HUES48 (cell line): Measurements from ENCODE around the gene CDK6.

Experiments
- H3K27ac ChIP-seq: one replicate; pipeline ENCODE4 v1.7.0; 2013; ENCODE audit warnings: low read depth, low read length, inconsistent platforms
- H3K27me3 ChIP-seq: 2 replicates; pipeline ENCODE4 v1.6.1; 2013; ENCODE audit warnings: mild to moderate bottlenecking, low read length; ENCODE audit not compliant: control insufficient read depth, insufficient read depth
- H3K36me3 ChIP-seq: 2 replicates; pipeline ENCODE4 v1.6.1; 2013; ENCODE audit warnings: low read length; ENCODE audit not compliant: control insufficient read depth, insufficient read depth
- H3K4me1 ChIP-seq: 2 replicates; pipeline ENCODE4 v1.6.1; 2013; ENCODE audit warnings: mild to moderate bottlenecking, low read length; ENCODE audit not compliant: control insufficient read depth, insufficient read depth
- H3K4me3 ChIP-seq: 2 replicates; pipeline ENCODE4 v1.5.1; 2013; ENCODE audit warnings: mild to moderate bottlenecking, low read depth, low read length
- H3K9ac ChIP-seq: 2 replicates; pipeline ENCODE4 v1.6.1; 2013; ENCODE audit warnings: mild to moderate bottlenecking, low read depth, low read length, moderate library complexity
- H3K9me3 ChIP-seq: 2 replicates; pipeline ENCODE4 v1.6.1; 2013; ENCODE audit warnings: low read length; ENCODE audit not compliant: control insufficient read depth, insufficient read depth

Gene CDK6

DNA sequence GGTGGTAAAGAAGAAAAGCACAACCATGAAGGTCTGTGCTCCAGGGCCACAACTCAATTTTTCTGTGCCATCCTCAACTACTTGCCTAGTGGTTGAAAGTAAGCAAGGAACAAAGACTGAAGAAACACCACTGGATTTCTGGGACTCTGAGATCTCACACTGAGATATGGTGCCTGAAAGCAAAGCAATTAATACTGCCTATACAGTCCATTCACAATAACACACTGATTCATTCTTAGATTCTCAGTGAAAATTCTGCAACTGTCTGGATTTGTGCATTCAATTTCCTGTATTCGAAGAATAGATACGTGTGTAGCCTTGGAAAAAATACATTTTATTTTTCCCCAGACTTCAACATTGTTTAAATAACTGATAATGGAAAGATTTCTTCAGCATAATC lies 129.8 kb downstream of the CDK6 start:
- Histone ChIP-seq H3K4me3 (no peak overlapping the region), H3K4me1 (no peaks in the 10 kb centered on the region), H3K36me3 (no peaks in the 10 kb centered on the region), H3K27me3 (no peaks in the 10 kb centered on the region), H3K9ac (no peak overlapping the region), H3K27ac (no peak overlapping the region), H3K9me3 (no peaks in the 10 kb centered on the region)

DNA sequence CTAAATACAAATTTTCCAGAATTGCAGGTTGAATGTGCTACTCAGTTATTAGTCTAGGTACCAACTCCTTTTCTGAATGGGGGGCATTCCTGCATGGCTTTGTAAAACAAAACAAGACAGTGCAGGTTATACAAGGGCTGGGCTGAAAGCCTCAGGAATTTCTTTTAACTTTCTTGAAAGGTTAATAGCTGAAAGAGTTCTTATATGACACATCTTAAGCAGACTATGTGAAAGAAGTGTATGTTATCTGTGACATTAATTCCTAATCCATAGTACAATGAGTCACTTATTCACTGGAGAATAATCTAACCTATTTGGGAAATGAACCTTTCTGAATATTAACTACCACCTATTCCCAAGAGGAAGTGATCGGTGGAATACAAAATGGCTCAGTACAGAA lies 130.5 kb downstream of the CDK6 start:
- Histone ChIP-seq H3K9me3 (no peaks in the 10 kb centered on the region), H3K27me3 (no peaks in the 10 kb centered on the region), H3K36me3 (no peaks in the 10 kb centered on the region), H3K27ac (no peak overlapping the region), H3K4me1 (no peaks in the 10 kb centered on the region), H3K4me3 (no peak overlapping the region), H3K9ac (no peak overlapping the region)

DNA sequence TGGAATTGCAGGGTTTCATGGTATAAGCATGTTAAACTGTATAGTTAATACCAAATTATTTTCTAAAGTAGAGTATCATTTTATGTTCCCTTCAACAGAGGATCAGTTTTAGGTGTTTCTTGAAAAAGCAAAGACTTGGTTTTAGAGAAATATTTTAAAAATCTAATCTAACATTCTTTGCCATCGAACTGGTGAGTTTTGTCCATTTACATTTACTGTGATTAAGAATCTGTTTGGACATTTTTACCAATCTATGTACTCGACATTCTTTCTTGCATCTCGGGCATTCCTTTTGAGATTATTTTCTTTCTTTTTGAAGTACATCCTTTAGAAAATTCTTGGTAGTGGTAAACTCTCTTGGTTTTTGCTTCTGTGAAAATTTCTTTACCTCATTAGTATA lies 131.5 kb downstream of the CDK6 start:
- H3K9me3 ChIP-seq, result no peaks in the 10 kb centered on the region
- H3K27me3 ChIP-seq, result no peaks in the 10 kb centered on the region
- no peaks in the 10 kb centered on the region for H3K4me1 ChIP-seq
- H3K4me3 ChIP-seq, result no peak overlapping the region
- no peak overlapping the region for H3K9ac ChIP-seq
- no peaks in the 10 kb centered on the region for H3K36me3 ChIP-seq
- no peak overlapping the region for H3K27ac ChIP-seq

DNA sequence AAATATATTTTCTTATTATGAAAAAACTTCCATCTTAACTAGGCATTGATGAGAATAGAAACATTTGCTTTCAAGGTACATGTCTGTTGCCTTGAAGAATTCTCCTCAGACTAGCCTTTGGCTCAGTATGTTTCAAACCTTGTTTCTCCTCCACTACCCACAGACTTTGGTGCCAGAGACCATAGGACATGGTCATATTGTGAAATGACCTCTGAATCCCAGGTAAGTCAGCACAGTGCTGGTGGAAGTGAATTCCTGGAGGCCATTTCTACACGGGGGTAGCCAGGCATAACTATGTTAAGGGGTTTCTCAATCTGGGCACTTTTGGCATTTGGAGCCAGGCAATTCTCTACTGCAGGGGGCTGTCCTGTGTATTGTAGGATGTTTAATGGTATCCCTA lies 133.8 kb downstream of the CDK6 start:
- no peaks in the 10 kb centered on the region for H3K27me3 ChIP-seq
- no peaks in the 10 kb centered on the region for H3K36me3 ChIP-seq
- H3K4me3 ChIP-seq, result no peak overlapping the region
- H3K27ac ChIP-seq, result no peak overlapping the region
- H3K9ac ChIP-seq, result no peak overlapping the region
- no peaks in the 10 kb centered on the region for H3K9me3 ChIP-seq
- no peaks in the 10 kb centered on the region; the same call in 1 of the 2 replicates for H3K4me1 ChIP-seq

DNA sequence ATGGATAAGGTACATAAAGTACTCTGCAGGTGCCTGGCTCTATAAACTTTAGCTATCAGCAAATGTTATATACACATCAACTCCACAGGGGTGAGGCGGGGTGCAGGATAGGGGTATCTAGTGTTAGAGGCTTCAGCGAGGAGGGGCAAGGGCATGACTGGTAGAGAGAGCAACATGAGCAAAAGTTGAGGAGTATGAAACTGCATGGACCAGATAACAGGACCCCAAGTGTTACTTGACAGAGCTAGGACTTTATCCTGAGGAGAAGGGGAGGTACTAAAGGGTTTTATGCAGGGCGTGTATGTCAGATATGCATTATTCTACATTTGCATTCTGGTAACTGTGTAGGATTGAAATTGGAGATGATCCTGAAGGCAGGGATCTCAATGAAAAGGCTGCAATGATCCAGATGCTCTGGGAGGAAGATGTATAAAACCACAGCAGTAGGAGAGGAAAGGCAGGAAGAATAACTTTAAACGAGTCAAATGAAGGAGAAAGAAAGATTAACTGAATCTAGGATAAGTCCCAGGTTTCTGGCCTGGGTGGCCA lies 136.3 kb downstream of the CDK6 start:
- Histone ChIP-seq H3K4me1 (peaks cover 16% of the 10 kb centered on the region), H3K4me3 (no peak overlapping the region), H3K9me3 (no peaks in the 10 kb centered on the region), H3K36me3 (no peaks in the 10 kb centered on the region), H3K9ac (no peak overlapping the region), H3K27me3 (no peaks in the 10 kb centered on the region), H3K27ac (no peak overlapping the region)

DNA sequence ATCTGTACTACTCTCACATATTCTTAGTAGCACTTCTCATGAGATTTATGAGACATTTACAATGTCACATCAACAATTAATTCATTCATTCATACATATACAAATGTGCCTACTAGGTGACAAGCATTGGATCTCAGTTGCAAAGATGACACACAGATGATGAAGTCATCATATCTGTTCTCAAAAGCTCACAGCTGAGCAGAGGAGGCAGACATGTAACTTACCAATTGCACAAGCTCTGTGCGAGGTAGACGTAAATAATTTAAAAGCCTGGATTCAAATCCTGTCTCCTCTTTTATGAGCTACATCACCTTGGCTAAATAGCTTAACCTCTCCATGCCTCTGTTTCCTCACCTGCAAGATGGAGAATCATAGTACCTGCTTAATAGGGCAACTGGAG lies 136.8 kb downstream of the CDK6 start:
- H3K27ac ChIP-seq, result no peak overlapping the region
- no peaks in the 10 kb centered on the region for H3K36me3 ChIP-seq
- no peaks in the 10 kb centered on the region for H3K9me3 ChIP-seq
- no peak overlapping the region for H3K9ac ChIP-seq
- no peaks in the 10 kb centered on the region for H3K27me3 ChIP-seq
- no peak overlapping the region for H3K4me3 ChIP-seq
- peaks cover 21% of the 10 kb centered on the region for H3K4me1 ChIP-seq

DNA sequence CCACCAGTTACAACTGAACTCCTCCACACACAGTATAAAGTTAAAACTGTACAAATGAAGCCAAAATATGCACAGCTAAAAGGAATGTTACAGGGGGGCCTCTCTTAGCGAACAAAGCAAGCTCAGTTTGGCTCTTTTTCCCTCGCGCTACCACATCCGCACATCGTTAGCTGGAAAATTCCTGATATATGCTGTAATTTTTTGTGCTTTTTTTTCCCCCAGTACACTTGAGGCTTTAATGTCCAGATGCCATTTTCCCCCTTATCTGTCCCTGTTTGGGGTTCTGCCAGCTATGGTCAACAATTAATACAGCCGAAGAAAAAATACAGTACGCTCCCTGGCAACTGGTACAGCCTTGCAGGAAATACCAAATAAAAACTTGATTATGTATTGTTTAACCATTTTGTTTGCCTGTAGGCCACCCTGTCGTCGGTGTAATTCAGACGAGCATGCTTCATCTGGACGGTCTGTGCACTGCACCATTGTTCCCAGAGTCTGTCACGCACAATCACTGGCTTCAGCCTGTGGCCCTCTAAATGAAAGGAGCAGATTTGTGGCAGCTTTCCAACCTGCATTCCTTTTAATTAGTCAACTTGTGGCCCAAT lies 138.0 kb downstream of the CDK6 start:
- no peak overlapping the region for H3K4me3 ChIP-seq
- H3K4me1 ChIP-seq, result peaks cover 21% of the 10 kb centered on the region
- H3K9ac ChIP-seq, result no peak overlapping the region
- no peak overlapping the region for H3K27ac ChIP-seq
- no peaks in the 10 kb centered on the region for H3K36me3 ChIP-seq
- H3K27me3 ChIP-seq, result no peaks in the 10 kb centered on the region
- no peaks in the 10 kb centered on the region for H3K9me3 ChIP-seq

DNA sequence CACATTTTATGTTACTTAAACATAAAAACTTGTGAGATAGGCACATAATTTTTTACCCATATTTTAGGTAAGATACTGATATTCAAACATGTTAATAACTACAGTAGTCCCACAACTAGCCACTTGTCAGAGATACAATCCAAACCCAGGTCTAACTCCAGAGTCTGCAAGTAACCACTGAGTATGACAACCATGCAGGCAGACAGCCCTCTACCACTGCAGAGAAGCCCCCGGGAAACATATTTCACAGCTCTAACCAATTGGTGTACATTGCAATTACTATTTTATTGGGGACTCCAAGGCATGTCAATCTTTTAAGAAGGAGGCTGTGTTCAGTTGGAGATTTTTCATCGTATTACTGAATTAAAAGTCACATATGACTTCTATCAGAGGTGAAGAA lies 139.0 kb downstream of the CDK6 start:
- H3K9ac ChIP-seq, result no peak overlapping the region
- H3K9me3 ChIP-seq, result no peaks in the 10 kb centered on the region
- peak overlapping the region; percentile 96 for H3K27ac ChIP-seq
- no peaks in the 10 kb centered on the region for H3K27me3 ChIP-seq
- no peak overlapping the region for H3K4me3 ChIP-seq
- no peaks in the 10 kb centered on the region for H3K36me3 ChIP-seq
- peaks cover 21% of the 10 kb centered on the region for H3K4me1 ChIP-seq

DNA sequence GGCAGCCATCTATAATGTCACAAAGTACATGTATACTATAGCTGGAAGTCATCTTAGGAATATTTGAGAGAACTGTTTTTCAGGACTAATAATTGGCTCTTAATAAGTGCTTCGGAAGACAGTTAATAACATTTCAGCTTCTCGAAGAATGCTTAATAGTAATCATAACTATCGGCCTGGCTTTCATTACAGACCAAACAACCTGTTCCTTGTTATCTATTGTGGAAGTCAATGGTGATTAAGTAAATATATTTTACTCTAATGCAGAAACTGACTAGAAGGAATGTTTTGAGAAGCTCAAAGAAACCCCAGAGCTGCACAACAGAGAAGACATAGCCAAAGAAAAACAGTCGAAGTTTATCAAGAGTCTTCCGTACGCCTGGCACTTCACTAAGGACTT lies 139.4 kb downstream of the CDK6 start:
- H3K4me1 ChIP-seq, result peaks cover 21% of the 10 kb centered on the region
- H3K4me3 ChIP-seq, result no peak overlapping the region
- no peak overlapping the region for H3K9ac ChIP-seq
- peak overlapping the region; percentile 96 for H3K27ac ChIP-seq
- no peaks in the 10 kb centered on the region for H3K27me3 ChIP-seq
- H3K36me3 ChIP-seq, result no peaks in the 10 kb centered on the region
- no peaks in the 10 kb centered on the region for H3K9me3 ChIP-seq

DNA sequence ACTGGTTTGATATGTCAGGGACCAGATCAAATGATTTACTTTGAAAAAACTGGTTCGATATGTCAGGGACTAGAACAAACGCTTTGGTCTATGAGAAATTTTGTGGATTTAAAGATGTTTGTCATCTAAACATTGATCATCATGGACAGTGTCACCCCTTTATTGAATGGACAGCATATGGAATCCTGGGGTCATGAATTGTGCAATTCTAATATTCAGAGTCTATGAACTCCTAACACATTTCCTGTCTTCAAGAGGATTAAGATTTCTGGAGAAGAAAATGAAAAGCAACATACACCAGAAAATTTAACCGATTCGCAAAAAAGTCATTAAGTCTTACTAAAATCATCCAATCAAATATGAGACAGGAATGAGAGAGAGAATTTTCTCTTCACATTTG lies 139.8 kb downstream of the CDK6 start:
- Histone ChIP-seq H3K4me3 (no peak overlapping the region), H3K27me3 (no peaks in the 10 kb centered on the region), H3K4me1 (peaks cover 23% of the 10 kb centered on the region), H3K9ac (no peak overlapping the region), H3K9me3 (no peaks in the 10 kb centered on the region), H3K27ac (peak overlapping the region; percentile 96), H3K36me3 (no peaks in the 10 kb centered on the region)

DNA sequence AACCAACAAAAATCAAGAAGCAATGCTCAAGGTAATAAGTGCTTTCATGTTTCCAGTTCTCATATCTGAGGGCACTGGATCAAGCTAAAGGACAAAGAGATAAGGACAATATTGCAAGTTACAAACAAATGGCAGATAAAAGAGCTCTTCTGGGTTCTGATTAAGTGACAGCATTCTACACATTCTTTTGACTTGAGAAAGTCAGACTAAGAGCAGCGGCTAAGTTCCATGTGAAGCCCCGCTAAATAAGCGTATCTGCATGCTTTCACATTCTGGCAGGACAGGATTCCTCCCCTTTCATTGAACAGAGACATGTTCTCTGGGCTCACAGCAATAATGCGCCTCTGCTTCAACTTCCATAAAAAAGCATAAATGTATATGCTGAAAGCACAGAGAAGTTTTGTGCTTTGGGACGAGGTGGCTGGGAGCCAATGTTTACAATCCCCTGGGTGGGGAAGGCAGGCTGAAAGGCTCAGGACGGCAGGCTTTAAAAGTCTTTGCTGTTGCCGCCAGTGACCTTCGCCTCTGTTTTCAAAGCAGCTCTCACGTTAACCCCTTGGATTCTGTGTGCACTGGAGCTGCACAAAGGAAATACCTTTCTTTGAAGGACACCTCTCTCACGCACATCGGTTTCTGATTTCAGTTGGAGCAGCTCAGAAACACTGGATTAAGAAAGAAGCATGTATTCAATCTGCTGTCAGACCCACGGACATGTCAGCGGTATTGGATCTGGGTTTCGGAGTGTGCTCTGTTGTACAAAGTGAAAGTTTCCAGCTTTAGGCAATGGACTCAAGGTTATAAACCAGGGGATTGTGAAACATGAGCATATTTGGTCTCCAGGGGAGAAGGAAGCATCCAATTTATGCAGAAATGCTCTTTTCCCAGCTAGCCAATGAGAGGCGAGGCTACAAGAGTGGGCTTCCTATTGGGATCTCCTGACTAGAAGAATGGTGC lies 140.8 kb downstream of the CDK6 start:
- Histone ChIP-seq H3K4me1 (peaks cover 23% of the 10 kb centered on the region), H3K9ac (peak overlapping the region; percentile 40), H3K36me3 (no peaks in the 10 kb centered on the region), H3K4me3 (peak overlapping the region; percentile 63), H3K27ac (peak overlapping the region; percentile 96), H3K9me3 (no peaks in the 10 kb centered on the region), H3K27me3 (no peaks in the 10 kb centered on the region)
